SJSA1 (cell line): ENCODE data around the gene UBXN7. TPM values are rescaled to one million over a fixed set of nuclear protein-coding genes. Genes with fewer than 3 reads are reported as not detected.
"Not testable (repeated sequence)": the region's sequence is repeated elsewhere in the genome, so short reads cannot be mapped to it uniquely, and the experiment has no call there.

ENCODE experiments used
- DNase-seq, 2 experiments: peaks; one replicate each; pipeline ENCODE4 v3.0.0-alpha.2; 2015 to 2020; ENCODE audit warnings: low spot score in 2 of 2, low read depth in 1 of 2
- H3K27ac ChIP-seq: fragments of 250-450 bp; sonication (Bioruptor Pico); 2 replicates; pipeline ENCODE4 v1.5.1; 2020; ENCODE audit warnings: mild to moderate bottlenecking, moderate library complexity
- H3K27me3 ChIP-seq: fragments of 250-450 bp; sonication (Bioruptor Pico); replicated peaks from 2 replicates; pipeline ENCODE4 v1.5.1; 2020; ENCODE audit warnings: mild to moderate bottlenecking, moderate library complexity
- H3K36me3 ChIP-seq: fragments of 250-450 bp; sonication (Bioruptor Pico); 2 replicates; pipeline ENCODE4 v1.5.1; 2020; ENCODE audit warnings: mild to moderate bottlenecking
- H3K4me1 ChIP-seq: fragments of 250-450 bp; sonication (Bioruptor Pico); replicated peaks from 2 replicates; pipeline ENCODE4 v1.6.1; 2021; ENCODE audit warnings: mild to moderate bottlenecking
- H3K4me3 ChIP-seq: fragments of 250-450 bp; sonication (Bioruptor Pico); 2 replicates; pipeline ENCODE4 v1.5.1; 2020; ENCODE audit warnings: mild to moderate bottlenecking
- H3K9me3 ChIP-seq: fragments of 250-450 bp; sonication (Bioruptor Pico); replicated peaks from 2 replicates; pipeline ENCODE4 v1.5.1; 2020; ENCODE audit warnings: mild to moderate bottlenecking
- total RNA-seq: library from RNA; depleted of rRNA; stranded (reverse); fragments of >200 nt; shearing (Covaris generic); gene quantifications from 2 replicates; pipeline ENCODE4 v1.2.3, GENCODE V29; 2014

Gene UBXN7
- total RNA-seq, 1 experiment from 2014 or later = 11.2 TPM

- Histone ChIP-seq H3K27ac (no peak overlapping the region), H3K4me1 (no peaks in the 10 kb centered on the region), H3K9me3 (no peaks in the 10 kb centered on the region), H3K4me3 (no peak overlapping the region), H3K27me3 (no peaks in the 10 kb centered on the region), H3K36me3 (peaks cover 64% of the 10 kb centered on the region)
- DNase-seq = no peak
These were observed 74.3 kb downstream of the UBXN7 start for GRCh38 chr3:196357905-196358304.

GRCh38 chr3:196356556-196356955 is 75.7 kb downstream of the UBXN7 start:
- Histone ChIP-seq H3K9me3 (no peaks in the 10 kb centered on the region), H3K4me3 (no peak overlapping the region), H3K27me3 (no peaks in the 10 kb centered on the region), H3K36me3 (peaks cover 55% of the 10 kb centered on the region), H3K27ac (no peak overlapping the region), H3K4me1 (no peaks in the 10 kb centered on the region)
- DNase-seq = no peak

GRCh38 chr3:196355668-196356067 is 76.6 kb downstream of the UBXN7 start:
- DNase-seq = no peak
- H3K27me3 ChIP-seq = no peaks in the 10 kb centered on the region
- H3K4me3 ChIP-seq = no peak overlapping the region
- H3K27ac ChIP-seq = no peak overlapping the region
- H3K4me1 ChIP-seq = no peaks in the 10 kb centered on the region
- H3K9me3 ChIP-seq = no peaks in the 10 kb centered on the region
- peaks cover 47% of the 10 kb centered on the region for H3K36me3 ChIP-seq

GRCh38 chr3:196354132-196354531 is 78.1 kb downstream of the UBXN7 start:
- Histone ChIP-seq H3K4me3 (no peak overlapping the region), H3K27me3 (no peaks in the 10 kb centered on the region), H3K4me1 (no peaks in the 10 kb centered on the region), H3K9me3 (no peaks in the 10 kb centered on the region), H3K27ac (no peak overlapping the region), H3K36me3 (peaks cover 40% of the 10 kb centered on the region)
- no peak for DNase-seq

- H3K27me3 ChIP-seq = no peaks in the 10 kb centered on the region
- no peaks in the 10 kb centered on the region for H3K4me1 ChIP-seq
- DNase-seq = no peak
- H3K9me3 ChIP-seq = no peaks in the 10 kb centered on the region
- H3K4me3 ChIP-seq = no peak overlapping the region
- no peak overlapping the region for H3K27ac ChIP-seq
- peaks cover 28% of the 10 kb centered on the region for H3K36me3 ChIP-seq
These were observed 80.7 kb downstream of the UBXN7 start for GRCh38 chr3:196351541-196351940.

GRCh38 chr3:196350067-196350466 is 82.2 kb downstream of the UBXN7 start:
- no peak for DNase-seq
- Histone ChIP-seq H3K9me3 (no peaks in the 10 kb centered on the region), H3K4me3 (no peak overlapping the region)

GRCh38 chr3:196348698-196349097 is 83.5 kb downstream of the UBXN7 start:
- no peaks in the 10 kb centered on the region for H3K27me3 ChIP-seq
- H3K4me3 ChIP-seq = no peak overlapping the region

More at GRCh38 chr3:196350067-196350466, 82.2 kb downstream of the UBXN7 start:
- Histone ChIP-seq H3K27me3 (no peaks in the 10 kb centered on the region), H3K36me3 (peaks cover 14% of the 10 kb centered on the region), H3K4me1 (no peaks in the 10 kb centered on the region), H3K27ac (no peak overlapping the region)

GRCh38 chr3:196344663-196345062 is 87.6 kb downstream of the UBXN7 start:
- Histone ChIP-seq H3K27ac (no peak overlapping the region), H3K27me3 (no peaks in the 10 kb centered on the region), H3K9me3 (no peaks in the 10 kb centered on the region), H3K4me1 (peaks cover 15% of the 10 kb centered on the region), H3K36me3 (peaks cover 4% of the 10 kb centered on the region; the same call in 1 of the 2 replicates), H3K4me3 (no peak overlapping the region)
- DNase-seq = no peak

More at GRCh38 chr3:196348698-196349097, 83.5 kb downstream of the UBXN7 start:
- Histone ChIP-seq H3K36me3 (peaks cover 4% of the 10 kb centered on the region; the same call in 1 of the 2 replicates), H3K9me3 (no peaks in the 10 kb centered on the region), H3K27ac (no peak overlapping the region), H3K4me1 (no peaks in the 10 kb centered on the region)
- no peak for DNase-seq

- not testable (repeated sequence) for H3K36me3 ChIP-seq
These were observed 88.3 kb downstream of the UBXN7 start for GRCh38 chr3:196343917-196344316.

GRCh38 chr3:196341137-196341536 is 91.1 kb downstream of the UBXN7 start:
- Histone ChIP-seq H3K4me3 (no peak overlapping the region), H3K27me3 (no peaks in the 10 kb centered on the region), H3K9me3 (no peaks in the 10 kb centered on the region), H3K4me1 (peaks cover 41% of the 10 kb centered on the region), H3K27ac (peak overlapping the region; percentile 93), H3K36me3 (no peaks in the 10 kb centered on the region)
- peak in 1 of 2 experiments; percentile 24 for DNase-seq

More at GRCh38 chr3:196343917-196344316, 88.3 kb downstream of the UBXN7 start:
- not testable (repeated sequence) for DNase-seq, H3K4me3 ChIP-seq, H3K27me3 ChIP-seq, H3K27ac ChIP-seq, H3K9me3 ChIP-seq
- H3K4me1 ChIP-seq = peaks cover 22% of the 10 kb centered on the region

GRCh38 chr3:196340466-196340865 is 91.8 kb downstream of the UBXN7 start:
- H3K27ac ChIP-seq = peak overlapping the region; percentile 93
- H3K9me3 ChIP-seq = no peaks in the 10 kb centered on the region
- no peaks in the 10 kb centered on the region for H3K27me3 ChIP-seq
- peaks cover 41% of the 10 kb centered on the region for H3K4me1 ChIP-seq
- no peak overlapping the region for H3K4me3 ChIP-seq
- DNase-seq = no peak
- no peaks in the 10 kb centered on the region for H3K36me3 ChIP-seq

- Histone ChIP-seq H3K9me3 (no peaks in the 10 kb centered on the region), H3K4me1 (peaks cover 41% of the 10 kb centered on the region), H3K4me3 (no peak overlapping the region), H3K36me3 (no peaks in the 10 kb centered on the region), H3K27me3 (no peaks in the 10 kb centered on the region), H3K27ac (peak overlapping the region; percentile 93)
- DNase-seq = peak; percentile 60 to 63
These were observed 92.6 kb downstream of the UBXN7 start for GRCh38 chr3:196339493-196340254.

- Histone ChIP-seq H3K36me3 (no peaks in the 10 kb centered on the region), H3K9me3 (no peaks in the 10 kb centered on the region), H3K4me1 (peaks cover 41% of the 10 kb centered on the region), H3K27me3 (no peaks in the 10 kb centered on the region), H3K4me3 (no peak overlapping the region), H3K27ac (peak overlapping the region; percentile 93)
- DNase-seq = peak in 1 of 2 experiments; percentile 15
These were observed 93.2 kb downstream of the UBXN7 start for GRCh38 chr3:196339044-196339443.

GRCh38 chr3:196336319-196337145 is 95.7 kb downstream of the UBXN7 start:
- Histone ChIP-seq H3K27me3 (no peaks in the 10 kb centered on the region), H3K4me1 (peaks cover 41% of the 10 kb centered on the region), H3K9me3 (no peaks in the 10 kb centered on the region), H3K27ac (no peak overlapping the region), H3K36me3 (no peaks in the 10 kb centered on the region), H3K4me3 (no peak overlapping the region)
- no peak for DNase-seq
